GM21423 (cell line): ENCODE data around the gene HYAL4.
"Not testable (repeated sequence)": the region's sequence is repeated elsewhere in the genome, so short reads cannot be mapped to it uniquely, and the experiment has no call there.

Experiments used
- ATAC-seq: cut with Tn5 transposase; IDR thresholded peaks from one replicate; pipeline ENCODE4 v1.9.1; 2021; ENCODE audit warnings: mild to moderate bottlenecking, moderate library complexity; ENCODE audit not compliant: unreplicated experiment

The HYAL4 gene

GRCh38 chr7:123894753-123895152 lies 49.8 kb downstream of the HYAL4 start:
- ATAC-seq, result not testable (repeated sequence)

GRCh38 chr7:123901101-123901500 lies 56.1 kb downstream of the HYAL4 start:
- no peak for ATAC-seq

- no peak for ATAC-seq
Observed at GRCh38 chr7:123905714-123906113, 60.7 kb downstream of the HYAL4 start.

- ATAC-seq, result no peak
Observed at GRCh38 chr7:123916240-123916724, 71.3 kb downstream of the HYAL4 start.

- ATAC-seq, result no peak
Observed at GRCh38 chr7:123917878-123918277, 72.9 kb downstream of the HYAL4 start.

- ATAC-seq, result no peak
Observed at GRCh38 chr7:123918309-123918708, 73.3 kb downstream of the HYAL4 start.

GRCh38 chr7:123923599-123923998 lies 78.6 kb downstream of the HYAL4 start:
- no peak for ATAC-seq

GRCh38 chr7:123924941-123925340 lies 80.0 kb downstream of the HYAL4 start, which contains the start of gene SPAM1:
SPAM1 (plus strand) TSS chr7:123925241; CDS start chr7:123953571, 28,330 bp downstream.
- no peak for ATAC-seq
